NCI-H2171 (cell line): Measurements from ENCODE around the gene UNC80.

Source experiments
- DNase-seq: peaks from one replicate; lab custom pipeline; 2025; lab: John Stamatoyannopoulos, UW

Gene UNC80

DNA sequence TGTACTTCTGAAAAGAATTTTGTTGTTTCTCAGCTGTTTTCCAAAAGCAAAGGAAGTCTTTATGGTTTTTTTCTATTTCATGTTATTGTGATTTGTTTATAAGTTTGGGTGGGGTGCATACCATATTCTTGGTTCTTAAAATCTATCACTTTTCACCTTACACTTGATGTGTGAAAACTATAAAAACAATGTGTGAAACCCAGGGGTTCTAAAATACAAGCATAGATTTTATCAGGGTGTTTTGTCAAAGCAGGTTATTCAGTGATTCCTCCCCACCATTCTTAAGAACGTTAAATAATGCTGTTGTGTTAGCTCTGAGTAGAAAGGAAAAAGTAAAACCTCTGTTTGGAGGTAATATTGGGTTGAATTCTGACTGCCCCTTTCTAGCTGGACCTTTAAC is 248.5 kb downstream of the UNC80 start:
- DNase-seq = no peak

DNA sequence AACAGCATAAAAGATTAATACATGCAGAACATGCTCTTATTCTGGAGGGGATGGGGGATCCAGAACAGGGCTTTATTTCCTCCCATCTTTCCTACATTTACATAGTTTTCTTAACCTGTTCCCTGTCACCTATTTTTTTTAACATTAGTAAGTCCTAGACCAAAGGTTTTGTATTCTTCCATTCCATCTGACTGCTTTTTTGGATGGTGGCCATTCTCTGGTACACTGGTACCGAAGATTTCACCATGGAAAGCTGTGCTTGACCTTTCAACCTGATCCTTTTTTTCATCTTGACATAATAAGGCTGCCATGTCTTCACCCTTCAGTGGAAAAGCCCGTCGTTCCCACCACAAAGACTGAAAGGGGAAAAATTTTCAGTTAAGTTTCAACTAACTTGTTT is 251.2 kb downstream of the UNC80 start:
- no peak for DNase-seq

GRCh38 chr2:210027608-210028007 is 256.0 kb downstream of the UNC80 start:
- DNase-seq = no peak

GRCh38 chr2:210028178-210028577 is 256.5 kb downstream of the UNC80 start:
- DNase-seq = no peak

GRCh38 chr2:210034087-210034683 is 262.6 kb downstream of the UNC80 start:
- no peak for DNase-seq

GRCh38 chr2:210035679-210036078 is 264.0 kb downstream of the UNC80 start:
- DNase-seq = no peak

GRCh38 chr2:210038078-210038477 is 266.4 kb downstream of the UNC80 start:
- no peak for DNase-seq

DNA sequence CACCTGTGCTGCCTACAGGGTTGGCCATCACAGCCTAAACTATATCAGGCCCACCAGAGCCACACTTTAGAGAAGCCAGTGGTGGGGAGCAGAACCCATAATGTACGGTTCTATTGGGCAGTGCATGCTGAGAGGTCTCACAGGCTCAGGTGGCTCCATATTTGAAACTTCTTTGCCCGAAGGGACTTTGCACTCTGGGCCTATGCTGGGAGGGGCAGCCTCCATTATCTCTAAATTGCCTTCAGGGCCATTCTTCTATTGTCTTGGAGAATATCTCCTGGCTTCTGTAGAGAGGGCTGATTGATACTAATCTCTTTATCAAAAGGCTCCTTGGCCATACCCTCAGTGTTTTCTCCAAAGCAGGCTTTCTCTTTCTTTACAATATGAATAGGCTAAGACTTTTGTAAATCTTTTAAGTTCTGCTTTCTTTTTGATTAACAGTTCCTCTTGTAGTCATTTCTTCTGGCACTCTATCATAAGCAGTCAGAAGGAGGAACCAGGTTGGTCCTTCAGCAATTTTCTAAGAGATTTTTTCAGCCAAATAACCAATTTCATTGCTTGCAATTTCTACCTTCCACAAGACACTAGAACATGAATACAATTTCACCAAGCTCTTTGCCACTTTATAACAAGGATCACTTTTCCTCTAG is 275.3 kb downstream of the UNC80 start:
- no peak for DNase-seq
